ENCODE results near the gene HPSE2.
"Not testable (repeated sequence)": the region's sequence is repeated elsewhere in the genome, so short reads cannot be mapped to it uniquely, and the experiment has no call there.

HPSE2 gene

GRCh38 chr10:98560565-98560964 lies 675.1 kb downstream of the HPSE2 start:
- no peak for TF ChIP-seq CTCF (IDR thresholded peaks at IDR 0.05; ENCODE audit: control insufficient read depth, extremely low read depth, insufficient read depth)
- no peak overlapping the region for H3K4me3 ChIP-seq (ENCODE audit: low read depth, low read length)
- DNase-seq (ENCODE audit: low read depth) = no peak

GRCh38 chr10:98556061-98556460 lies 679.6 kb downstream of the HPSE2 start:
- no peak for TF ChIP-seq CTCF (IDR thresholded peaks at IDR 0.05; ENCODE audit: control insufficient read depth, extremely low read depth, insufficient read depth)
- H3K4me3 ChIP-seq (ENCODE audit: low read depth, low read length) = no peak overlapping the region
- no peak for DNase-seq (ENCODE audit: low read depth)

GRCh38 chr10:98555021-98555619 lies 680.5 kb downstream of the HPSE2 start:
- no peak for DNase-seq (ENCODE audit: low read depth)
- no peak for TF ChIP-seq CTCF (IDR thresholded peaks at IDR 0.05; ENCODE audit: control insufficient read depth, extremely low read depth, insufficient read depth)
- H3K4me3 ChIP-seq (ENCODE audit: low read depth, low read length) = no peak overlapping the region

GRCh38 chr10:98541561-98541960 lies 694.1 kb downstream of the HPSE2 start:
- not testable (repeated sequence) for DNase-seq (ENCODE audit: low read depth)

GRCh38 chr10:98539578-98539977 lies 696.1 kb downstream of the HPSE2 start:
- TF ChIP-seq CTCF (IDR thresholded peaks at IDR 0.05; ENCODE audit: control insufficient read depth, extremely low read depth, insufficient read depth) = no peak
- no peak for DNase-seq (ENCODE audit: low read depth)
- H3K4me3 ChIP-seq (ENCODE audit: low read depth, low read length) = no peak overlapping the region

More at GRCh38 chr10:98541561-98541960, 694.1 kb downstream of the HPSE2 start:
- not testable (repeated sequence) for H3K4me3 ChIP-seq (ENCODE audit: low read depth, low read length)

GRCh38 chr10:98538472-98538871 lies 697.2 kb downstream of the HPSE2 start:
- H3K4me3 ChIP-seq (ENCODE audit: low read depth, low read length) = no peak overlapping the region
- TF ChIP-seq CTCF (IDR thresholded peaks at IDR 0.05; ENCODE audit: control insufficient read depth, extremely low read depth, insufficient read depth) = no peak
- DNase-seq (ENCODE audit: low read depth) = no peak

GRCh38 chr10:98536551-98536950 lies 699.1 kb downstream of the HPSE2 start:
- no peak overlapping the region for H3K4me3 ChIP-seq (ENCODE audit: low read depth, low read length)
- peak; percentile 50 for DNase-seq (ENCODE audit: low read depth)
- no peak for TF ChIP-seq CTCF (IDR thresholded peaks at IDR 0.05; ENCODE audit: control insufficient read depth, extremely low read depth, insufficient read depth)
